ENCODE results near the gene LIMCH1. TPM values are rescaled to one million over a fixed set of nuclear protein-coding genes. Genes with fewer than 3 reads are reported as not detected.

The LIMCH1 gene
- total RNA-seq, 1 donor from 2014 or later: 369 TPM

DNA sequence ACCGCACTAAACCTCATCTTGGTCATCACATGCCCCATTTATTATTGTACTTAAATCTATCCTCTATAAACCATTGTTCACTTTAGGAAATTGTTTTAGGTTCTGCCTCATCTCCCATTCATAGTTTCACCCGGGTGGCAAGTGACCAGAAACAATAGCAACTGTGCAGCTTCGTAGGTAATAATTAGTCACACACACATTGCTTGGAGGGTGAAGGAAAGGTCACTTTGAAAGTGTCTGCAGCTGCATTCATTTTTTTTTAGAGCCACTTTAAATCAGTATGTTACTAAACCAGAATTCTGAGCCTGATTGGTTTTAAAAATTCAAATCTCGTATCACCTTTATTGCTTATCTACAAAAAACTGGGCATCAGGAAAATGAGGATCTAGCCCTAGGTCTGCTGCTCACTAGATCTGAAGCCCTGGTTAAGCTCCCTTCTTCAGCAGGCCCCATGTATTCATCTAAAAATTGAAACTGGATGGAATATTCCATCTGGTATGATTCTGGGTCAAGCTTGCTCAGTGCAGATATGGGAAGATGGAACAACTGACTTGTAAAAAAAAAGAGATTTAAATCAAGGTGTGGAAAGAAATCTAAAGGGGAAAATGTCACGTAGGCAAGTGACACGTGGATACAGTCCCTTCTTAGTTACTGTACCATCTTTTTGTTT is 62.4 kb downstream of the LIMCH1 start:
- intact Hi-C loops (cut with DNase I): no loop called here
- TF ChIP-seq, protein P1, sequence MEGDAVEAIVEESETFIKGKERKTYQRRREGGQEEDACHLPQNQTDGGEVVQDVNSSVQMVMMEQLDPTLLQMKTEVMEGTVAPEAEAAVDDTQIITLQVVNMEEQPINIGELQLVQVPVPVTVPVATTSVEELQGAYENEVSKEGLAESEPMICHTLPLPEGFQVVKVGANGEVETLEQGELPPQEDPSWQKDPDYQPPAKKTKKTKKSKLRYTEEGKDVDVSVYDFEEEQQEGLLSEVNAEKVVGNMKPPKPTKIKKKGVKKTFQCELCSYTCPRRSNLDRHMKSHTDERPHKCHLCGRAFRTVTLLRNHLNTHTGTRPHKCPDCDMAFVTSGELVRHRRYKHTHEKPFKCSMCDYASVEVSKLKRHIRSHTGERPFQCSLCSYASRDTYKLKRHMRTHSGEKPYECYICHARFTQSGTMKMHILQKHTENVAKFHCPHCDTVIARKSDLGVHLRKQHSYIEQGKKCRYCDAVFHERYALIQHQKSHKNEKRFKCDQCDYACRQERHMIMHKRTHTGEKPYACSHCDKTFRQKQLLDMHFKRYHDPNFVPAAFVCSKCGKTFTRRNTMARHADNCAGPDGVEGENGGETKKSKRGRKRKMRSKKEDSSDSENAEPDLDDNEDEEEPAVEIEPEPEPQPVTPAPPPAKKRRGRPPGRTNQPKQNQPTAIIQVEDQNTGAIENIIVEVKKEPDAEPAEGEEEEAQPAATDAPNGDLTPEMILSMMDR (IDR thresholded peaks at IDR 0.05): no peak
- ATAC-seq (no peak), DNase-seq (no peak)
- Histone ChIP-seq H3K4me3 (no peak overlapping the region), H3K9me3 (no peaks in the 10 kb centered on the region), H3K27ac (no peak overlapping the region), H3K4me1 (peaks cover 41% of the 10 kb centered on the region), H3K36me3 (no peaks in the 10 kb centered on the region), H3K27me3 (no peaks in the 10 kb centered on the region)

DNA sequence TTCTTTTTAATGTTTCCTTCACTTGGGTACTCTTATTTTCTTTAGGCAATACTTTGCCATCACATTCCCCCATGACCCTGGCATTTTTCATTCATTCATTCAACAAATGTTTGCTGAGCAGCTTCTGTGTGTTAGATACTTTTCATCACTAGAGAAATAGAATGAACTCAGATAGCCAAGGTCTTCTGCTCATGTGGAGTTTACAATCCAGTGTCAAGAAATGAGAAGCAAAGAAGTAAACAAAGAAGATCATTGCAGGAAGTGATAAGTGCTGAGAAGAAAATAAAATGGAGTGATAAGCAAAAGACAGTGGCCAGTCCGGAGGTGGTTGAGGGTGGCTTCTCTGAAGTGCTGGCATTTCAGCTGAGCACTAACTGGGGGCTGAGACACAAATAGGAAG is 63.1 kb downstream of the LIMCH1 start:
- intact Hi-C loops (cut with DNase I): no loop called here
- H3K27ac ChIP-seq: no peak overlapping the region
- peaks cover 41% of the 10 kb centered on the region for H3K4me1 ChIP-seq
- ATAC-seq: no peak
- no peaks in the 10 kb centered on the region for H3K27me3 ChIP-seq
- H3K36me3 ChIP-seq: no peaks in the 10 kb centered on the region
- TF ChIP-seq, protein P1 (IDR thresholded peaks at IDR 0.05): no peak
- no peak for DNase-seq
- no peak overlapping the region for H3K4me3 ChIP-seq
- no peaks in the 10 kb centered on the region for H3K9me3 ChIP-seq

DNA sequence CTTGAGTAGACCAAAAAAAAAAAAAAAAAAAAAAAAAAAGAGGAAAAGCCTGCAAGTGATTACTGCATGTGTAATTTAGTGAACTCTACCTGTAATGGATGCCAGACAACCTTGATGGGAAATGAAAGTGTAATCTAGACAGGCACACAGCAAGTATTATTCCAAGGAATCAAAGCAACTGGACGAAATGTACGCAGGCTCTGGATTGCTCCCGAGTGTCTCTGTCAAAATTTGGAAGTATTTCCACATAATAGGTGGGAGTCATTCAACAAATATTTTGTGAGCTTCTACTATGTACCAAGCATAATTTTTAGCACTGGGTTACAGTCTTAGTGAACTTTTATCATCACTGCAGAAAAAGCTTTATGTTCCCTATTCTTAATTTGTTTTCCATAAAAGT is 64.2 kb downstream of the LIMCH1 start:
- Histone ChIP-seq H3K4me3 (no peak overlapping the region), H3K36me3 (peaks cover 7% of the 10 kb centered on the region), H3K27ac (no peak overlapping the region), H3K9me3 (no peaks in the 10 kb centered on the region), H3K27me3 (no peaks in the 10 kb centered on the region), H3K4me1 (peaks cover 41% of the 10 kb centered on the region)
- TF ChIP-seq, protein P1 (IDR thresholded peaks at IDR 0.05): no peak
- intact Hi-C loops (cut with DNase I): no loop called here
- DNase-seq: no peak
- no peak for ATAC-seq

DNA sequence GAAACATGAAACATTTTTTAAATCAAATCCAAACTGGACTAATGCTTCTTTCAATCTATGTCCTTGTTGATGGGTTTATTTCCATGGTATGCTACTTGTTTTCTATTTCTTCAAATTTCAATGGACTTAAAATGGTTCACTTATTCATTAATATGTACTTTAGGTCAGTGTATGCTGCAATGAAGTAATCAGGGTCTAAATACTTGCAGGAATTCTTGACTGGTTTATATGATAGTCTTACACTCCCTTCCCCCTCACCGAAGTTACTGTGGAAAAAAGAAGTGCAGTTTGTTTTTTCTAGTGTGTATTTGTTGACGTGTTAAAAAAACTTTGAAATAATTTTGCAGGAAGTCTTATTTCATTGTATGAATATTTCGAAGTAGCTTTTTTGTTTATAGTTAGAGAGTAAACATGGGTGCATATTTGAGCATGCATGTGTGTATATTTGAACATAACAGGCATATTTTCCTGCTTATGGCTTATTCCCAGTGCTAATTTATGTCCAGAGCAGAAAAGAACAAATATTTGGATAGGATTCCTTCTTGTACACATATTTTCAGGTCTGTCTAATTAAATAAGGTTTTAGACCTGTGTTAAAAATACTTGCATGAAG is 65.0 kb downstream of the LIMCH1 start:
- Histone ChIP-seq H3K4me1 (peaks cover 41% of the 10 kb centered on the region), H3K9me3 (no peaks in the 10 kb centered on the region), H3K27ac (no peak overlapping the region), H3K36me3 (peaks cover 16% of the 10 kb centered on the region), H3K27me3 (no peaks in the 10 kb centered on the region), H3K4me3 (no peak overlapping the region)
- DNase-seq (no peak), ATAC-seq (no peak)
- intact Hi-C loops (cut with DNase I): no loop called here
- TF ChIP-seq, protein P1 (IDR thresholded peaks at IDR 0.05): no peak

DNA sequence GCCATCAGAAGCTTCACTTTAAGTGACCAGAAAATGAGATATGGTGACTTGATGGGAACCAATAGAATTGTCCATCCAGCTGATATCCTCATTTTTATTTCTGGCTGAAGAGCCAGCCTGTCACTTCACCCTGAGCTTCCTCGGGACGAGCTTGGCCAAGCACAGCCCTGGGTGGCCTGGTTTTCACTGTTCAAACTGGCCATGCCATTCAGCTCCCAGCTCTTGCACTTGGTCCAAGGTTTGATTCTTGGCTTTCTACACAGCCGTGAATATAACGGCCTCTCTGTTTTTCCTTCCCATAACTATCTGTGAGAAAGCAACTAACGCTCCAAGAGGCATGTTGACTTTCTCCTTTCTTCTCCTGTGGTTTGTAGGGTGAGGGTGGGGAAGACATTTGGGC is 71.9 kb downstream of the LIMCH1 start:
- peaks cover 23% of the 10 kb centered on the region for H3K4me1 ChIP-seq
- intact Hi-C loops (cut with DNase I): no loop called here
- H3K27ac ChIP-seq: no peak overlapping the region
- H3K36me3 ChIP-seq: peaks cover 24% of the 10 kb centered on the region
- no peak overlapping the region for H3K4me3 ChIP-seq
- DNase-seq (no peak), ATAC-seq (no peak)
- H3K27me3 ChIP-seq: no peaks in the 10 kb centered on the region
- no peaks in the 10 kb centered on the region for H3K9me3 ChIP-seq
- TF ChIP-seq, protein P1 (IDR thresholded peaks at IDR 0.05): no peak

Measured in upper lobe of right lung (tissue), 1 donor.